ENCODE measurements around the gene TMA7. TPM values are rescaled to one million over a fixed set of nuclear protein-coding genes. Genes with fewer than 3 reads are reported as not detected.

Gene TMA7
- total and polyA plus RNA-seq, 9 of the 15 experiments (the other 6 are each of a cell fraction or from before 2014, with no cell fraction given) = 209 to 1,003 (median 486) TPM

- TF ChIP-seq MAFG (tag; conservative IDR thresholded peaks at IDR 0.05) = peak; percentile 90
- TF ChIP-seq FOS (IDR thresholded peaks at IDR 0.05; ENCODE audit: extremely low read depth, insufficient read length) = no peak
- no peak for TF ChIP-seq PHF21A (IDR thresholded peaks at IDR 0.05; ENCODE audit: borderline replicate concordance, low read depth)
- TF ChIP-seq ZBTB11 (CRISPR knock-in tag; IDR thresholded peaks at IDR 0.05) = peak in 1 of 3 experiments; percentile 34; a peak in 1 of 6 replicates
- TF ChIP-seq ATF3 (IDR thresholded peaks at IDR 0.05) = peak; percentile 16; the same call in 1 of the 2 replicates
- TF ChIP-seq ATF3 (CRISPR knock-in tag; conservative IDR thresholded peaks at IDR 0.05) = no peak
- TF ChIP-seq CCNT2 (IDR thresholded peaks at IDR 0.05; ENCODE audit: borderline replicate concordance, extremely low read depth, insufficient read length, low read depth, low read length) = no peak
- TF ChIP-seq HOXB6 (CRISPR knock-in tag; IDR thresholded peaks at IDR 0.05; ENCODE audit: borderline replicate concordance) = no peak
- no peak for TF ChIP-seq ZNF280A (IDR thresholded peaks at IDR 0.05; ENCODE audit: low read depth, partially characterized antibody)
- no peak for TF ChIP-seq XRCC5 (IDR thresholded peaks at IDR 0.05; ENCODE audit: low read depth, low read length)
- TF ChIP-seq NFIX (CRISPR knock-in tag; IDR thresholded peaks at IDR 0.05; ENCODE audit: low read depth) = no peak
- TF ChIP-seq ZNF398 (CRISPR knock-in tag; IDR thresholded peaks at IDR 0.05) = no peak
- no peak for TF ChIP-seq FOXP4 (CRISPR knock-in tag; IDR thresholded peaks at IDR 0.05; ENCODE audit: borderline replicate concordance)
- no peak for TF ChIP-seq ETV1 (tag; conservative IDR thresholded peaks at IDR 0.05; ENCODE audit: low read depth)
These were observed 25.7 kb downstream of the TMA7 start (continued) for GRCh38 chr3:48465531-48466378.

All from K562 (cell line).